K562 treated with DMSO at 1 percent for 48 hours (cell line): ENCODE results near the gene MTPN. TPM values are rescaled to one million over a fixed set of nuclear protein-coding genes. Genes with fewer than 3 reads are reported as not detected.

Source experiments
- total RNA-seq: library from RNA; unstranded; fragments of 300-600 nt; gene quantifications from 2 replicates; pipeline ENCODE4 v1.2.3, GENCODE V29; 2022; ENCODE audit warnings: low replicate concordance; ENCODE audit errors: extremely low read depth

MTPN gene, protein sequence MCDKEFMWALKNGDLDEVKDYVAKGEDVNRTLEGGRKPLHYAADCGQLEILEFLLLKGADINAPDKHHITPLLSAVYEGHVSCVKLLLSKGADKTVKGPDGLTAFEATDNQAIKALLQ
- total RNA-seq, result not detected in 2 replicates

DNA sequence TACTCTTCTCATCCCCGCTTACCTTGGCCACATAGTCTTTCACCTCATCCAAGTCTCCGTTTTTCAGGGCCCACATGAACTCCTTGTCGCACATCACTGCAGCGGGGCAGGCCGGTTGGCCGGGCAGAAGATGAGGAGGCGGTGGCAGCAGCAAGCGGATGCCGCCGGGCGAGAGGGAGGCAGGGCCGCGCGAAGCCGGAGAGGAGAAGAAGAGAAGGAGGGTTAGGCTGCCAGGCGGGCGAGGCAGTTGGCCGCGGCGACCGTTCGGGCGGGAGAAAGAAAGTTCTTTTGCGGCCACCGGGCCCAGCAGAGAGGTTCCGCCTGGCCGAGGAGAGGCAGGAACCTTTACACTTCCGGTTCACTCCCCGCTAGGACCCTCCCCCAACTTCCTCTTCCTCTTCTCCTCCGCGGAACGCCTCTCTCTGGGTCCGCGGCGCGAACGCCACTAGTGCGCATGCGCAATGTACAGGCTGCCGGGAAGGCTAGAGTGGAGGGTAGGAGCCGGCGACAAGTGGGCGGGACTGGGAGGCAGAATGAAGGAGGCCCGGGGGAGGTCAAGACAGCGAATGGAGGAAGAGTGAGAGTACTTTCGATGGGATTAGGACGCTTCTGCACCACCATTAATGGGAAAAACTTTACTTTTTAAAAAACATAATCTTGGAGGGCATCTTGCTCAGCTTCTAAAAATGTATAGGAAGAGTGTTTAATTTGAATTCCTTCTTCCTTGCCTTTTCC, at the start of gene MTPN:
MTPN (minus strand) TSS at position 353 of the 735 bp plus-strand sequence; CDS start at position 94, 259 bp downstream.

Other genes starting within 250 kb of the MTPN start
- not detected in 2 replicates for gene SLC13A4, start 249.2 kb downstream of the MTPN start, total RNA-seq
- gene FAM180A, start 228.5 kb downstream of the MTPN start, total RNA-seq, result not detected in 2 replicates